BLaER1 (cell line): ENCODE results near the gene SLC25A30.
A peak's percentile ranks its signal among the peaks of the same experiment; 100 is the strongest.
"Not testable (repeated sequence)": the region's sequence is repeated elsewhere in the genome, so short reads cannot be mapped to it uniquely, and the experiment has no call there.

ENCODE experiments used
- H3K27ac ChIP-seq: shearing (Covaris generic); formaldehyde crosslinking; 2 replicates; pipeline ENCODE4 v1.8.1; 2022
- H3K27me3 ChIP-seq: shearing (Covaris generic); formaldehyde crosslinking; 2 replicates; pipeline ENCODE4 v1.8.1; 2022
- H3K36me3 ChIP-seq: shearing (Covaris generic); formaldehyde crosslinking; 2 replicates; pipeline ENCODE4 v1.8.1; 2022
- H3K4me1 ChIP-seq: shearing (Covaris generic); formaldehyde crosslinking; 2 replicates; pipeline ENCODE4 v1.8.1; 2022
- H3K4me2 ChIP-seq: shearing (Covaris generic); formaldehyde crosslinking; 2 replicates; pipeline ENCODE4 v1.8.1; 2022
- H3K4me3 ChIP-seq: shearing (Covaris generic); formaldehyde crosslinking; 2 replicates; pipeline ENCODE4 v1.8.1; 2022
- H3K9ac ChIP-seq: shearing (Covaris generic); formaldehyde crosslinking; 2 replicates; pipeline ENCODE4 v1.8.1; 2022
- H3K9me3 ChIP-seq: shearing (Covaris generic); formaldehyde crosslinking; 2 replicates; pipeline ENCODE4 v1.8.1; 2022
- H4K20me1 ChIP-seq: shearing (Covaris generic); formaldehyde crosslinking; 2 replicates; pipeline ENCODE4 v1.8.1; 2022
- Cebpa-rat ChIP-seq: shearing (Covaris generic); IDR thresholded peaks from 2 replicates; pipeline ENCODE4 v1.8.1; 2022

SLC25A30 gene

DNA sequence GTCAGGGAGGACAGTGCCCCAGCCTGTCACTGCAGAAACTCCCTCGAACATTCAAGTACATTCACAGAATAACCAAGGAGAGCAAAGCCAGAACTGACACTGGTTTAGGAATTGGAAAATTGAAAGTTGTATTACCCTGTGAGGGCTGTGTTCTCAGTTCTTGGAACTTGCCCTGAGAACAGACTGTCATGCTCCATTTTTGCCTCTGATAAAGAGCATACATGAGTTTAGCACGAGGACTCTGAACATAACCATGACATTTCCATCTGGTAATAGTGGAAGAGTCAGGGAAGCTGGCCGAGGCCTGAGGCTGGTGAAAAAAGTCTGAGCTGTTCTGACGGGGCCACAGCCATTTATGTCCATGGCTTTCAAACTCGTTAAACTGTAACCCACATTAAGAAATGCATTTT, 15.2 kb upstream of the SLC25A30 start:
- no peaks in the 10 kb centered on the region for H3K36me3 ChIP-seq
- H3K4me1 ChIP-seq = peaks cover 17% of the 10 kb centered on the region
- no peak overlapping the region for H3K27ac ChIP-seq
- H3K4me2 ChIP-seq = no peak overlapping the region
- TF ChIP-seq Cebpa-rat = no peak
- H3K9me3 ChIP-seq = no peaks in the 10 kb centered on the region
- H3K9ac ChIP-seq = no peak overlapping the region
- H3K27me3 ChIP-seq = no peaks in the 10 kb centered on the region
- H4K20me1 ChIP-seq = no peaks in the 10 kb centered on the region
- no peak overlapping the region for H3K4me3 ChIP-seq

DNA sequence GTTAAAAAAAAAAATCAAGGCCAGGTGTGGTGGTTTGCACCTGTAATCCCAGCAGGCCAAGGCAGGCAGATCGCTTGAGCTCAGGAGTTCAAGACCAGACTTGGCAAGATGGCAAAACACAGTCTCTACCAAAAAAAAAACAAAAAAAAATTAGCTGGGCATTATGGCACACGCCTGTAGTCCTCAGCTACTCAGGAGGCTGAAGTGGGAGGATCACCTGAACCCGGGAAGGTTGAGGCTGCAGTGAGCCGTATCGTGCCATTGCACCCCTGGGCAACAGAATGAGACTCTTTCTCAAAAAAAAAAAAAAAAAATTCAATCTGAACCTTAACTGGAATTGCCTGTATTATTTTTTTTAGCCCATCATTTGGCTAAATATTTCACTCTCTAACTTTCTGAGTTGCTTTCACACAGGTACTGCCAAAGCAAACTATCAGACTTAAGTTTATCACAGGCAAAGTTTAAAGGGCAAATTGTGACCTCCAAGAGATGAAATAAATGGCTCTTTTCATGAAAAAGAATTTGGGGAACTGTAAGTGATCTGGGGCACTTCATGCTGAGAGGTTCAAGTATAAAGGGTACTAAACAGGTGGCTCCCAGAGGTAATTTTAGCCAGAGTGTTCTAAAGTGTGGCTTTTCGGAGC, 14.7 kb upstream of the SLC25A30 start:
- Histone ChIP-seq H4K20me1 (no peaks in the 10 kb centered on the region), H3K4me3 (no peak overlapping the region), H3K27me3 (no peaks in the 10 kb centered on the region), H3K36me3 (no peaks in the 10 kb centered on the region), H3K4me2 (no peak overlapping the region), H3K4me1 (peaks cover 12% of the 10 kb centered on the region), H3K27ac (no peak overlapping the region), H3K9ac (no peak overlapping the region), H3K9me3 (no peaks in the 10 kb centered on the region)
- TF ChIP-seq Cebpa-rat = no peak

DNA sequence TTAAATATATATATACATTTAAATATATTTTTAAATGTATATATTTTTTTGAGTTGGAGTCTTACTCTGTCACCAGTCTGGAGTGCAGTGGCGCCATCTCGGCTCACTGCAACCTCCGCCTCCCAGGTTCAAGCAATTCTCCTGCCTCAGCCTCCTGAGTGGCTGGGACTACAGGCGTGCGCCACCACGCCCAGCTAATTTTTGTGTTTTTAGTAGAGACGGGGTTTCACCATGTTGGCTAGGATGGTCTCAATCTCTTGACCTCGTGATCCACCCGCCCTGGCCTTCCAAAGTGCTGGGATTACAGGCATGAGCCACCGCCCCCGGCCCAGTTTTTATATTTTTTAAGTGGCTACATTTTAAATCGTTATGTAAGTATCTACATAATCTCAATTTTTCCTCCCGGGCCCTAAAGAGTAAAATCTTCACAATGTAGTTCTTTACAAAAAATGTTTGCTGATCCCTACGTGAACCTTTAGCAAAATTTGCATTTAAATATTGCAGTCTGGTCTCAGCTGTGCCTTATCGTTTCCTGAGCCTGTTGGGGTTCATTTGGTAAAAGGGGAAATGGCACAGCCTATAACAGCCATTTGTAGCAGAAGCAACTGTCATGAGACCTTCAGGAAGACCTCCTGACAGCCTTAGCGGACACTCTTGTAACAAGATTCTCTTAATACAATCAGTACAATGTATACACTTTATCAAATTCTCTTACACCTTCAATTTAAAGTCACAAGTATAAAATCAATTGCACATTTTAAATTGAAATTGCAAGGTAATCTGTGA, 8.1 kb upstream of the SLC25A30 start:
- H3K4me3 ChIP-seq, H3K9me3 ChIP-seq, H3K27ac ChIP-seq, H4K20me1 ChIP-seq, H3K36me3 ChIP-seq, H3K4me1 ChIP-seq, H3K9ac ChIP-seq, H3K27me3 ChIP-seq, H3K4me2 ChIP-seq: not testable (repeated sequence)

DNA sequence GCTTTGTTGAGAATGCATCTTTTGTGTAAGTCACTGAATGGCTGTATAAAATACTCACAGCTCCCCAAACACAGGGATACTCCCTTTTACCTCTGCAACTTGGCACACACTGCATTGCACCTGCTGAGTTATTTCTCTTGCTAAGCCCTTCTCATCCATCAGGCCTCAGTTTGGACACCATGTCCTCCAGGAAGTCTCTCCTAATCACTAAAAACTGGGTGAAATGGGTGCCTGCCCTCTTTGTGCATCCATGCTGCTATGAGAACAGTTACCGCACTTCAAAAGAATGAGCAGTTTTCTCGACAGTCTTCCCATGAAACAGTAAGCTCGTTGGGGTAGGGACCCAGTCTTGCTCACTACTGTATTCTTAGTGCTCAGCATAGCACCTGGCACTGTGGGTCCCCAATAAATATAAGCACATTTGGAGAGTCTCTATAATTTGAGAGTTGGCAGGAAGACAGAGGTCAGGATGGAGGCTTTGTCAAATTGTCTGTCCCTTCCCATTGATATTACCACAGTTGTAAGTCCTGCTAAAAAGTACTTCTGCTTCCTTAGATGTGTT, 4.6 kb upstream of the SLC25A30 start:
- Histone ChIP-seq H3K27ac (no peak overlapping the region), H3K9me3 (no peaks in the 10 kb centered on the region), H3K4me3 (no peak overlapping the region), H3K27me3 (no peaks in the 10 kb centered on the region), H3K4me2 (no peak overlapping the region), H3K4me1 (no peaks in the 10 kb centered on the region), H3K36me3 (no peaks in the 10 kb centered on the region), H4K20me1 (no peaks in the 10 kb centered on the region), H3K9ac (no peak overlapping the region)
- TF ChIP-seq Cebpa-rat = no peak

DNA sequence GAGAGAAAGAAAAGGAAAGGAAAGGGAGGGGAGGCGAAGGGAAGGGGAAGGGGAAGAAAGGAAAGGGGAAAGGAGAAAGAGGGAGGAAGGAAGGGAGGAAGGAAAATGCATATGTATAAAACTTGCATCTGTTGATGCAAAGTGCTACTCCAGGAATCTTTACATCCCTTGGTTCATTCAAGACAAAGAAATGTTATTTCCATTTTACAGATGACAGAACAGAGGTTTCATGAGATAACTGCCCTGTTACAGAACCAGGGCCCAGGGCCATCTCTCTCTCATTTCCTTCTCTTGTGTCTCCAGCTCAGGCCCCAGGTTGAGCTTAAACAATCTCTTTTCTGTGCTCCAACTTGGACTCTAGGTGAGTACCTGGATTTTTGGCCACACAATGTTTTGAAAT, 1.8 kb upstream of the SLC25A30 start:
- Histone ChIP-seq H3K4me3 (no peak overlapping the region), H4K20me1 (no peaks in the 10 kb centered on the region), H3K27ac (no peak overlapping the region), H3K4me2 (no peak overlapping the region), H3K27me3 (no peaks in the 10 kb centered on the region), H3K9me3 (no peaks in the 10 kb centered on the region), H3K9ac (no peak overlapping the region), H3K36me3 (no peaks in the 10 kb centered on the region), H3K4me1 (peaks cover 15% of the 10 kb centered on the region)
- TF ChIP-seq Cebpa-rat = no peak

DNA sequence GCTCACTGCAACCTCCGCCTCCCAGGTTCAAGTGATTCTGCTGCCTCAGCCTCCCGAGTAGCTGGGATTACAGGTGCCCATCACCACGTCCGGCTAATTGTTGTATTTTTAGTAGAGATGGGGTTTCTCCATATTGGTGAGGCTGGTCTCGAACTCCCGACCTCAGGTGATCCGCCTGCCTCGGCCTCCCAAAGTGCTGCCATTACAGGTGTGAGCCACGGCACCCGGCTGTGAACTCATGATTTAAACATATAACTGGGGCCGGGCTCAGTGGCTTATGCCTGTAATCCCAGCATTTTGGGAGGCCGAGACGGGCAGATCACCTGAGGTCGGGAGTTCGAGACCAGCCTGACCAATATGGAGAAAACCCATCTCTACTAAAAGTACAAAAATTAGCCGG, 1.2 kb upstream of the SLC25A30 start:
- not testable (repeated sequence) for H3K4me3 ChIP-seq, H3K36me3 ChIP-seq, H3K27me3 ChIP-seq, H3K9me3 ChIP-seq, H3K27ac ChIP-seq, H4K20me1 ChIP-seq, H3K9ac ChIP-seq, H3K4me2 ChIP-seq
- H3K4me1 ChIP-seq = peaks cover 15% of the 10 kb centered on the region

DNA sequence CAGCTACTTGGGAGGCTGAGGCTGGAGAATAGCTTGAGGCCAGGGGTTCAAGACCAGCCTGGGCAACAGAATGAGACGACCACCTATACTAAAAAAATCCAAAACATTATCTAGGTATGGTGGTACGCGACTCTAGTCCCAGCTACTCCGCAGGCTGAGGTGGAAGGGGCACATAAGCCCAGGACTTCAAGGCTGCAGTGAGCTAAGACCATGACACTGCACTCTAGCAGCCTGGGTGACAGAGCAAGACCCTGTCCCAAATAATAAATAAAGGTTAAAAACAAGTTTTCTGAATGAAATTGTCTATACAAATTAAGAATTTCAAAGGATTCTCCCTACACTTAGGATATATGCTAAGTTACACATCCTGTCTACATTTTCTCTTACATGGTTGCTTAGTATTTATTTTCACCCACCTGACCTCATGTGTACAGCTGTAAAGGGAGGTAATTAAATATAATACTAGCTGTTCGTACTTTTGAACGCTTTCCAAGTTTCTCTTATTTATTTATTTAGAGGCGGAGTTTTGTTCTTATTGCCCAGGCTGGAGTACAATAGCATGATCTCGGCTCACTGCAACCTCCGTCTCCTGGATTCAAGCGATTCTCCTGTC, 1.6 kb downstream of the SLC25A30 start:
- TF ChIP-seq Cebpa-rat = no peak

GRCh38 chr13:45415112-45415511, 3.1 kb downstream of the SLC25A30 start:
- no peaks in the 10 kb centered on the region for H3K27me3 ChIP-seq
- no peak overlapping the region for H3K4me3 ChIP-seq
- no peak overlapping the region for H3K9ac ChIP-seq
- no peaks in the 10 kb centered on the region for H3K9me3 ChIP-seq
- peaks cover 21% of the 10 kb centered on the region for H3K36me3 ChIP-seq
- peaks cover 15% of the 10 kb centered on the region for H3K4me1 ChIP-seq
- H3K27ac ChIP-seq = no peak overlapping the region
- H3K4me2 ChIP-seq = no peak overlapping the region
- TF ChIP-seq Cebpa-rat = no peak
- peaks cover 26% of the 10 kb centered on the region for H4K20me1 ChIP-seq

More for the DNA sequence above, 1.6 kb downstream of the SLC25A30 start:
- Histone ChIP-seq H3K4me1 (peaks cover 15% of the 10 kb centered on the region), H3K4me3 (peak overlapping the region; percentile 84), H3K9ac (peak overlapping the region; percentile 81), H3K9me3 (no peaks in the 10 kb centered on the region), H4K20me1 (peaks cover 17% of the 10 kb centered on the region; the same call in 1 of the 2 replicates), H3K36me3 (peaks cover 6% of the 10 kb centered on the region), H3K27ac (peak overlapping the region; percentile 82), H3K4me2 (peak overlapping the region; percentile 91), H3K27me3 (no peaks in the 10 kb centered on the region)

- Histone ChIP-seq H3K27ac (no peak overlapping the region), H3K4me3 (no peak overlapping the region)
These were observed 4.3 kb downstream of the SLC25A30 start for GRCh38 chr13:45413826-45414307.

More at GRCh38 chr13:45413826-45414307, 4.3 kb downstream of the SLC25A30 start:
- Histone ChIP-seq H3K27me3 (no peaks in the 10 kb centered on the region), H4K20me1 (peaks cover 31% of the 10 kb centered on the region), H3K4me1 (peaks cover 15% of the 10 kb centered on the region), H3K9me3 (no peaks in the 10 kb centered on the region), H3K36me3 (peaks cover 30% of the 10 kb centered on the region), H3K4me2 (no peak overlapping the region), H3K9ac (no peak overlapping the region)
- TF ChIP-seq Cebpa-rat = no peak
